Measurements from ENCODE around the gene BTLA. TPM values are rescaled to one million over a fixed set of nuclear protein-coding genes. Genes with fewer than 3 reads are reported as not detected.

The BTLA gene
- total RNA-seq, 1 experiment from 2014 or later: not detected

GRCh38 chr3:112416391-112417212, 82.7 kb downstream of the BTLA start:
- TF ChIP-seq CTCF (IDR thresholded peaks at IDR 0.05; ENCODE audit: unreplicated experiment): no peak
- no TSS peak for BruUV-seq (replicated peaks)
- Mint-ChIP-seq H3K27ac (ENCODE audit: low read depth, unreplicated experiment) (no peak overlapping the region), H3K27me3 (ENCODE audit: insufficient read depth, unreplicated experiment) (no peaks in the 10 kb centered on the region), H3K36me3 (ENCODE audit: insufficient read depth, unreplicated experiment) (no peaks in the 10 kb centered on the region), H3K9me3 (ENCODE audit: unreplicated experiment) (peaks cover 9% of the 10 kb centered on the region), H3K4me1 (ENCODE audit: insufficient read depth, unreplicated experiment) (no peaks in the 10 kb centered on the region), H3K4me3 (ENCODE audit: unreplicated experiment) (no peak overlapping the region)
- no peak for DNase-seq (ENCODE audit: unreplicated experiment)
- intact Hi-C loops (cut with micrococcal nuclease): no loop called here
- ChIA-PET POLR2A (no interaction called here), CTCF (interaction anchor here (1.0 kb wide), 1 partner anchor 16 kb away, joined by 3 read pairs; no protein-coding TSS in a partner anchor)

GRCh38 chr3:112415390-112415789, 83.9 kb downstream of the BTLA start:
- Mint-ChIP-seq H3K36me3 (ENCODE audit: insufficient read depth, unreplicated experiment) (no peaks in the 10 kb centered on the region), H3K4me3 (ENCODE audit: unreplicated experiment) (no peak overlapping the region), H3K4me1 (ENCODE audit: insufficient read depth, unreplicated experiment) (no peaks in the 10 kb centered on the region), H3K27me3 (ENCODE audit: insufficient read depth, unreplicated experiment) (no peaks in the 10 kb centered on the region), H3K9me3 (ENCODE audit: unreplicated experiment) (peaks cover 9% of the 10 kb centered on the region), H3K27ac (ENCODE audit: low read depth, unreplicated experiment) (no peak overlapping the region)
- intact Hi-C loops (cut with micrococcal nuclease): no loop called here
- ChIA-PET CTCF (interaction anchor here (0.6 kb wide), 1 partner anchor 372 kb away, joined by 3 read pairs; no protein-coding TSS in a partner anchor), POLR2A (no interaction called here)
- BruUV-seq (replicated peaks): no TSS peak
- no peak for DNase-seq (ENCODE audit: unreplicated experiment)
- no peak for TF ChIP-seq CTCF (IDR thresholded peaks at IDR 0.05; ENCODE audit: unreplicated experiment)

Other genes with a start within 250 kb of the BTLA start
- gene SLC9C1, start 205.3 kb downstream of the BTLA start, total RNA-seq (2022): not detected in 2 replicates
- gene CD200, start 166.3 kb downstream of the BTLA start, total RNA-seq (2022): 0.44 TPM in 1 of 2 replicates, not detected in the other
- 87.8 and 97.2 TPM in 2 replicates for gene ATG3, start 62.5 kb upstream of the BTLA start, total RNA-seq (2022)
- gene SLC35A5, start 62.6 kb upstream of the BTLA start, total RNA-seq (2022): 23.3 and 26.7 TPM in 2 replicates
- gene CCDC80, start 141.7 kb upstream of the BTLA start, total RNA-seq (2022): 10.4 and 19.4 TPM in 2 replicates

All from MCF 10A (cell line).